Left renal cortex interstitium (tissue), 4 donors: Measurements from ENCODE around the gene USP10. TPM values are rescaled to one million over a fixed set of nuclear protein-coding genes. Genes with fewer than 3 reads are reported as not detected.
A peak's percentile ranks its signal among the peaks of the same experiment; 100 is the strongest.

ENCODE experiments used
- DNase-seq, 4 donors: peaks; one replicate each; pipeline ENCODE4 v3.0.0-alpha.2; 2013; ENCODE audit warnings: low read depth in 4 of 4, low spot score in 2 of 4, missing footprints in 1 of 4
- polyA plus RNA-seq, 4 donors: library from polyadenylated mRNA; unstranded; fragments of 120-200 nt; gene quantifications; one replicate each; pipeline ENCODE4 v1.2.1, GENCODE V29; 2013; ENCODE audit not compliant: insufficient read length in 4 of 4

The USP10 gene
- polyA plus RNA-seq, 4 donors = 106 to 121 (median 111) TPM

DNA sequence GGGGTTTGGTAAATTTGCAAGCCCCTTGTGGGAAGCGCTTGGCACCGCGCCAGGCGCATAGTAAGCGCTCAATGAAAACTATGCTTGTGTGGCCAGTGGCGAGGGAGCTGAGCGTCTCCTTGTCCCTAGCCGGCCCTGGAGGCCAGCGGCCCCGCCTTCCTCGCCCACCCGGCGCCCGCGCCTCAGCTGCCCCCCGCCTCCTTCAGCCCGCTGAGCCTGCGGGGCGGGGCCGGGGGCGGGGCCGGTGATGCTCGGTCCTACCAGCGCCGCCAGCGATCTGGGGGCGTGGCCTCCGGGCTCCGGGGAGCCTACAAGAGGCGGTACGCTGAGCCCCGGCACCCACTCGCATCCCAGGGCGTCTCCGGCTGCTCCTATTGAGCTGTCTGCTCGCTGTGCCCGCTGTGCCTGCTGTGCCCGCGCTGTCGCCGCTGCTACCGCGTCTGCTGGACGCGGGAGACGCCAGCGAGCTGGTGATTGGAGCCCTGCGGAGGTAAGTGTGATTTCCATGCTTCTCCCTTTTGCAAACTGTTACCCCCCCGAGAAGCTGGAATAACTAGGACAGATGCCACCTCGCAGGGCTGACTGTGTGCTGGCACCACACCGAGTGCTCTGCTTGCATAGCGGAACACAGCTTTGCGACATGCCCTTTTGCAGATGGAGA, 120.0 kb downstream of the USP10 start, which contains the start of gene CRISPLD2:
Gene CRISPLD2 (plus strand): TSS at position 342 of the 661 bp plus-strand sequence. CDS start 18,511 bp downstream, outside the sequence.
- peak in 3 of 4 donors; percentile 78 to 90 (median 82) for DNase-seq

DNA sequence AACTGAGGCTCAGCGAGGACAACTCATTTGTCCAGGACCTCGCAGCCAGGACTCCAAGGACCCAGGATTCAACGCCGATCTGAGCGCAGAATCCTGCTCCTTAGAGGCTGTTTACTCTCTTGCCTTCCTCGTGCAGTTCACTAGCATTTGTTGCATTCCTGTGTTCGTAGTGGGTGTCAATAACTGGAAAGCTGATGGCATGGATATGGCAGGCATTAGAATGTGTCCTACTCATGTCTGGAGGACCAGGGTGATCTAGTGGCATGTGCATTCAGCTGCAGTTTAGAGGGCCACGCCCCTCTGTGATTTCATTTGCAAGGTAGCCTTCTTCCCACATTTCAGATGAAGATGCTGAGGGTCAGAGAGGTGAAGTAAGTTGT, 120.5 kb downstream of the USP10 start:
- no peak for DNase-seq

DNA sequence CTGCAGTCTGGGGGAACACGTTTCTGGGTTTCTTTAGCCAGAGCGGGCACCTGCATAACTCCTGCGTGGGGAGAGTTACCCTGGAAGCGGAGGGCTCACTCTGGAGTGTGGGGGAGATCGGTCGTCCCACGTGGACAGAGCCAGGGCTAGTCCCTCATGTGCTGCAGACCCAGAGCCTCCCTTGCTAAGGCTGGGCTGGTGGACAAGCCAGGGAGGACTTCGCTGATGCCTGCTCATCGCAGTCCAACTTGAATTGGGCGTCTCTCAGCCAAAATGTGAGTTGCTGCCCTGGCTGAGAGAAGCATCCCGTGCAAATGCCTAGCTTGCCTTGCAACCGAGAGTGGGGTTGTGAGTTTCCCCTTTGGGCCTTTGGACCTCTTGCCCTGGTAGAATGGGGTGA, 121.0 kb downstream of the USP10 start:
- DNase-seq = no peak

DNA sequence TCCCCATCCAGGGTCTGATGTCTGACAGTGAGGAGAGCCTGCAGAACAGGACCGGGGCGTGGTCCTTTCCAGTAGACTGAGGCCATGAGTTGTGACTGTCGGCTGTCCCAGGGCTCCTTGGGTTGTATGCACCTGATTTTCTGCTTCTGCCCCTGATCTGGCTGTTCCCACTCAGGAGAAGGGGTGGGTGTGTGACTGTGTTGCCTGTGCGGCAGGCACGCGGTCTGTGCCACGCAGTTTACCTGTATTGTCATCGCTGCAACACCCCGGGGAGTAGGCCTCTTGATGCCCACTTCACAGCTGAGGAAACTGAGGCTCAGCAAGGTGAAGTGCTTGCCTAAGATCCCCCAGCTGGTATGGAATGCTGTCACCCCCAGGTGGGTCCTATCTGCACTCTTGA, 121.4 kb downstream of the USP10 start:
- DNase-seq = no peak

DNA sequence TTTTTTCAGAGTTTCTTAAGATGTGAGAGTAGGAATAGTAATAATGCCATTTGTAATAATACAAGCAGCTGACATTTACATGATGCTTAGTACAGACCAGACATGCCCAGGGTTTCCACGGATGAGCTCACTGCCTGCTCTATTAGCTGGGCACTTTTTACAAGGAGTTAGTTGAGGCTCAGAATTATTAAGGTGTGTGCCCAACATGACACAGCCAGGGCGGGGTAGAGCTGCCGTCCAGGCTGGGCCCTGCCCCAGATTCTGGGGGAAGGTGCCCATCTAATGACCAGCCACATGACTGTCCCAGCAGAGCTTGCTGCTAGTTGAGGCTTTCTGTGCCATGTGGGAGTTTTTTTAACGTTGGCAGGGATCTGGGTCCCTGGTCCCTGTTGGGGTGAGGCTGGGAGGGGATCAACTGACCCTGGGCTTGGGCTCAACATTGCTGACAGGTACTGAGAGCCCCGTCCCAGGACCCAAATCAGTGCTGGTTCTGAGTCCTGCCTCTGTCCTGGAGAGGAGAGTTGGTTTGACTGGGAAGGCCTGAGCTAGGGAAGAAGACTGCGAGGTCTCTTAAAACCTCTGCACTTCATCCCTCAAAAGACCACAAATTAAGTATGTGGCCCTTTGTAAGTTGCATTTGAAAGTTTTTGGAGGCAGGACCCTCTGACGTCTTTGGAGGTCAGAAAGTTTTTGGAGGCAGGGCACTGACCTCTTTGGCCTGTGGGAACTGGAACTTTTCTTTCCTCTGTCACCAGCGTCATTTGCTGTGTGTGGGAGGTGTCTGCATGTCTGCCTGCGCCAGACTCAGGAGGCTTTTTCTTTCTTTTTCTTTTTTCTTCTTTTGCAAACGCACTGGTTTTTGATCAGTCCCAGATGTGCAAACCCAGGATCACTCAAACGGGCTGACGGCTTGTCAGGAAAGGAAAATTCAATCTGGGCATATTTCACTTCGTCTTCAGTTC, 122.2 kb downstream of the USP10 start:
- no peak for DNase-seq

DNA sequence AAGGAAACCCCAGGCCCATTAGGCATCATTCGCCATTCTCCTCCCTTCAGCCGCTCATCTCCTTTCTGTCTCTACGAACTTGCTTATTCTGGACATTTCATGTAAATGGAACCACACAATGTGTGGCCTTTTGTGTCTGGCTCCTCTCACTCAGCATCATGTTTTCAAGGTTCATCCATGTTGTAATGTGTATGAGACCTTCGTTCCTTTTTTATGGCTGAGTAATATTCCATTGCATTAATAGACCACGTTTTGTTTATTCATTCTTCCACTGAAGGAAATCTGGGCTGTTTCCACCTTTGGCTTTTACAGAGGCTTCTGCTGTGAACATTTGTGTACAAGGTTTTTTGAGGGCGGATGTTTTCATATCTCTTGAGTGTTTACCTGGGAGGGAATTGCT, 123.2 kb downstream of the USP10 start:
- DNase-seq = no peak

DNA sequence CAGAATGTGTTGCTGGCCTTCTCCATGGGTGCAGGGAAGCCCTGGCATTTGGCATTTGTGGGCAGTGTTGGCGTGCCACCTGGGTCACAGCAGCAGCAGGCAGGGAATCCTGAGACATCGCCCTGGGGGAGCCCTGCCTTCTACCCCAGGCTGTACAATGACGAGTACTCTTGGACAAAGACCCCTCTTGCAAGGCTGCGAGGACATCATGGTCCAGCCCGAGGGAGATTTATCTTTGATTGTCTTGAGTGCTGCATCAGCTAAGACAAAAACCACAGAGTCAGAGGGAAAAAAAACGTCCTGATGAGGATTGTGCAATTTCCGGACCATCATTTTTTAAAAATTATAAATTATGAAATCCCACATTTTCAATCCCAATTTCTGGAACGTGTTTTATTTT, 123.7 kb downstream of the USP10 start:
- no peak for DNase-seq

DNA sequence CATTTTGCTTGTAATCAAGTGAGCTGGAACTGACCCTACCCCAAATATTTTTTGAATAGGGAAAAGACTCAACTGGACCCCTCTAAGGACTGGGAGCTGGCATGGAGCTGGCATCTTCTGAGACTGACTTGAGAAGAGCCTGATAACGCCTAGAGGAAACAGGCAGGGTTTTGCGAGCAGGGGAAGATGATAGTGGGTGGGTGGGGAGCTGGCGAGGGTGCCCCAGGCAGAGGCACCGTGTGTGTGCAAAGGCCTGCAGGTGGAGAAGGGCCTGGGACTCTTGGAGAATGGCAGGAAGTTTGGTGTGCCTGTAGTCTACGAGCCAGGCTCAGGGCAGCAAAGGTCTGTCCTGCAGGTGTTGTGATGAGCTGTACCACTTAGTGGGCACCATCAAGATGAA, 124.1 kb downstream of the USP10 start:
- DNase-seq = no peak

DNA sequence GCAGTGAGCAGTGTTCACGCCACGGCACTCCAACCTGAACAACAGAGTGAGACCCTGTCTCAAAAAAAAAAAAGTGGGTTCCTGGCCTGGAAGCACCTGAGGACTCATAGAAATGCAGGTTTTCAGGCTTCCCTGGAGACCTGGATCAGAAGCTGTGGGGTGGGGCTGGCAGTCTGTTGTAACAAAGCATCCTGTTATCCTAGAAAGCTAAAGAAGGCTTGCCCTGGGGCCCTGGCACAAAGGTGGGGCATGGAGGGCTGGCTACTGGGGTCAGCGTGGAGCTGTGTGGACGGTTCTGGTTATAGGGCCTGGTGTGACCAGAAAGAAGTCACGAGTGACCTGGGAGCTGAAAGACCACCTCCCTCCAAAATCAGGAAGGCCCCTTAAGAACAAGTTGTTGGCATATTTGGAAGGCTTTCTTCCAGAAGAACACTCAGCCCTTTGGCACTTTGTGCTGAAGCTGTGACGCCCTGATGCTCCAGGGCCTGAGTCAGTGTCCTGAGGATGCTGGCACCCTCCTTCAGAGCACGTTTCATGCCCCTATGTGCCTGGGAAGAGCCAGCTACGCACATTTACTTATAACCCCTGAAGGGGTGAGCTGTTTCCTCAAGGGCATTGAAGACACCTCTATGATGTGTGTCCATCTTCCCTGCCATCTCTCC, 126.2 kb downstream of the USP10 start:
- DNase-seq = no peak

DNA sequence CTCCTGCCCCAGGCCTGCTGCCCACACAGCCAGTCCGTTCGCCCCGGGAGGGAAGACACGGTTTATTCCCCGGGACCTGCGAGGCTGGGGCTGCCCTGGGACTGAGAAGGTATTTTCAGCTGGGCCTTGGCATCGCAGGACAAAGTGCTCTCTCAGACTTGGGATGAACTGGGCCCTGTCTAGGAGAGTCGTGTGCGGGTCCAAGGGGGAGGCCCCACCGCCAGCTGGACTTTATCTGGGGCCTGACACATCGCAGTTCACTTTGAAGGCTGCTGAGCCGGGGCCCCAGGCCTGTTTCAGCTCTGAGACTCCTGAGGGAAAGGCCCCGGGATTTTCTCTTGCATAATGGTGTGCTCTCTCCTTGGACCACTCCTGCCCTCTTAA, 126.8 kb downstream of the USP10 start:
- no peak for DNase-seq

DNA sequence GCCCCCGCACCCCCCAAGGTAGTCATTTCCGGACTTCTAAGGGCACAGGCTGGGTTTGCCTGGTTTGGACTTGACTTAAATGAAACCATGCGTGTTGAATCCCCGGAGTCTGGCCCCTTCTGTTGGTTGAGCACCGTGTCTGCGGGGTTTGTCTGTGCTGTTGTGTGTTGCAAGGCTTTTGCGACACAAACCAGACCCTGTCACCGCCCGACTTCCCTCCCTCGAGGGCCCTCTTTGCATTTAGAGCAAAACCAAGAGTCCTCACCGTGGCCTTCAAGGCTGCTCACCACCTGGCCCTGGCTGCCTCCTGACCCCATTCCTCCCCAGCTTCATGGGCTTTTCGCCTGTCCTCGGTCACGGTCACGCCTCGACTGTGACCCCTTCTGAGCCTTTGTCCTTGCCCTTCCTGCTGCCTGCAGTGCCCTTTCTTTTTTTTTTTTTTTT, 127.4 kb downstream of the USP10 start:
- no peak for DNase-seq

DNA sequence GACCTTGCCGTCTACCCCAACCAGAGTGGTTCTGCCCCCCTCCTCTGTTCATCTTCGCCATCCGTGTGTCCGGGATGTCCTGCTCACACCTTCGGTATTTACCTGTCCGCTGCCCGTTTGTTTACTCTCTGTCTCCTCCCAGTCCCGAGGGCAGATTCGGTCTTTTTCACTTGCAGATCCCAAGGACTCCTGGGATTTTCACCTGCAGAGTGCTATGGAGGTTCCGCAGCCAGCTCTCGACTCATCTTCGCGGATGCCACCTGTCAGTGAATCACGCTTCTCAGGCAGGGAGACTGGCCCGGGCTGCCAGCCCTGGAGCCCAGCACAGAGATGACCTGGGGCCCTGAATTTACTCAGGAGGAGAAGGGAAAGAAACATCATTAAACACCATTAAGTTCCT, 128.1 kb downstream of the USP10 start:
- no peak for DNase-seq

DNA sequence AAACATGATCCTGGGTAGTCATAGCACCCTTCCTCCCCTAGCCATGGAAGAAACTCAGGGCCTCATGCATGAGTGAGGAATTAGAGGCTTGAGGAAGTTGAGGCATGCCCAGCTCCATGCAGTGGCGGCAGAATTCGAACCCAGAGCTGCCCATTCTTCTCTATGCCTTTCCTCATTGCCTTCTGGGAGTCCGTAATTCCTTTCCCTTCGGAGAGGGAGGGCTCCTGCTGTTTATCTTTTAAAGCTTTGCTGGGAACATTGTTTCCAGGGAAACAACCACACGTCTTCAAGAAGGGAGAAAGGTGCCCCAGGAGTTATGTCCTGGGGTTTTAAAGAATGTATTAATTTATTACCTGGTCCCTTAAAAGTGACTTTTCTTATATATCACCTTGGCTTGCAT, 128.5 kb downstream of the USP10 start:
- DNase-seq = no peak

Other genes with a start within 250 kb of the USP10 start
- 10 to 100 TPM; 18.9 to 20.2 (median 19.7) TPM for gene MEAK7, start 195.3 kb upstream of the USP10 start, polyA plus RNA-seq
- gene COTL1, start 81.9 kb upstream of the USP10 start, polyA plus RNA-seq = 100 to 1,000 TPM; 125 to 169 (median 148) TPM
- 10 to 100 TPM; 22.4 to 34.5 (median 29.4) TPM for gene KLHL36, start 51.5 kb upstream of the USP10 start, polyA plus RNA-seq
- gene CRISPLD2, start 120.0 kb downstream of the USP10 start, polyA plus RNA-seq = 1 to 10 TPM; 7.2 to 8.3 (median 8.0) TPM